Lung (tissue), 5 donors: Measurements from ENCODE around the gene SLC25A39. TPM values are rescaled to one million over a fixed set of nuclear protein-coding genes. Genes with fewer than 3 reads are reported as not detected.

ENCODE experiments used
- polyA plus RNA-seq, 2 donors: library from polyadenylated mRNA; stranded (reverse); fragments of 200-250 nt; gene quantifications; one replicate each; pipeline ENCODE4 v1.2.1, GENCODE V29; 2013
- small RNA-seq: library from RNA; depleted of rRNA; stranded (forward); fragments of <200 nt; gene quantifications from one replicate; pipeline ENCODE3, GENCODE V24; 2014; ENCODE audit warnings: low replicate concordance
- total RNA-seq, 2 donors: library from RNA; depleted of rRNA in 1 of 2; stranded (reverse); fragments of >200 nt in 1 of 2; gene quantifications; one replicate each; pipeline ENCODE4 v1.2.1, GENCODE V29; 2014 to 2021
- donor health status: Bipolar disorder and iron deficiency.
- donor health status: healthy.
- donor health status: DM: yes; HTN: yes; CAD: no.

Gene SLC25A39
- total and polyA plus RNA-seq, 4 donors = 66.4 to 134 (median 117) TPM

Small RNA genes lying within 50 kb of the gene (small RNA-seq; reads per million reads assigned to genes)
- gene RF00012 = not detected
- not detected for gene RN7SL507P
- not detected for gene RNU6-453P

Other genes starting within 250 kb of the SLC25A39 start
- gene HDAC5, start 201.2 kb downstream of the SLC25A39 start, total RNA-seq = 10 to 100 TPM; 33.8 to 77.4 TPM
- 10 to 100 TPM; 29.6 to 39.0 TPM for gene HDAC5, start 201.2 kb downstream of the SLC25A39 start, polyA plus RNA-seq
- gene HROB, start 182.9 kb downstream of the SLC25A39 start, total RNA-seq = 1 to 10 TPM in 1 of 2 donors, under 1 TPM in 1; 0.88 to 1.3 TPM
- under 1 TPM; 0.61 to 0.87 TPM for gene HROB, start 182.9 kb downstream of the SLC25A39 start, polyA plus RNA-seq
- under 1 TPM in 1 of 2 donors, not detected in 1; 0.11 TPM for gene ASB16, start 154.1 kb downstream of the SLC25A39 start, total RNA-seq
- under 1 TPM; 0.10 TPM for gene ASB16, start 154.1 kb downstream of the SLC25A39 start, polyA plus RNA-seq
- gene TMUB2, start 137.9 kb downstream of the SLC25A39 start, total RNA-seq = 10 to 100 TPM; 32.1 to 36.9 TPM
- gene TMUB2, start 137.9 kb downstream of the SLC25A39 start, polyA plus RNA-seq = 10 to 100 TPM; 37.5 to 40.2 TPM
- 10 to 100 TPM; 30.1 to 70.6 TPM for gene ATXN7L3, start 124.9 kb downstream of the SLC25A39 start, total RNA-seq
- 10 to 100 TPM; 50.4 to 50.7 TPM for gene ATXN7L3, start 124.9 kb downstream of the SLC25A39 start, polyA plus RNA-seq
- 10 to 100 TPM; 70.7 to 75.5 TPM for gene UBTF, start 105.1 kb downstream of the SLC25A39 start, total RNA-seq
- gene UBTF, start 105.1 kb downstream of the SLC25A39 start, polyA plus RNA-seq = 10 to 100 TPM; 31.9 to 33.8 TPM
- 10 to 100 TPM in 1 of 2 donors, 1 to 10 TPM in 1; 1.4 to 40.9 TPM for gene SLC4A1, start 56.7 kb downstream of the SLC25A39 start, total RNA-seq
- gene SLC4A1, start 56.7 kb downstream of the SLC25A39 start, polyA plus RNA-seq = under 1 TPM; 0.10 to 0.13 TPM
- 1 to 10 TPM in 1 of 2 donors, under 1 TPM in 1; 0.61 to 4.9 TPM for gene RUNDC3A, start 16.2 kb downstream of the SLC25A39 start, total RNA-seq
- gene RUNDC3A, start 16.2 kb downstream of the SLC25A39 start, polyA plus RNA-seq = under 1 TPM; 0.70 to 0.91 TPM
- gene GRN, start 20.5 kb upstream of the SLC25A39 start, total RNA-seq = 100 to 1,000 TPM; 300 to 753 TPM
- 100 to 1,000 TPM; 160 to 719 TPM for gene GRN, start 20.5 kb upstream of the SLC25A39 start, polyA plus RNA-seq
- 1 to 10 TPM; 1.1 to 8.0 TPM for gene FAM171A2, start 39.0 kb upstream of the SLC25A39 start, total RNA-seq
- under 1 TPM; 0.47 TPM for gene FAM171A2, start 39.0 kb upstream of the SLC25A39 start, polyA plus RNA-seq
- gene ITGA2B, start 64.8 kb upstream of the SLC25A39 start, total RNA-seq = 1 to 10 TPM; 2.1 to 9.2 TPM
- gene ITGA2B, start 64.8 kb upstream of the SLC25A39 start, polyA plus RNA-seq = 1 to 10 TPM; 1.4 to 6.3 TPM
- 10 to 100 TPM; 36.2 to 62.0 TPM for gene GPATCH8, start 178.6 kb upstream of the SLC25A39 start, total RNA-seq
- 10 to 100 TPM in 1 of 2 donors, 1 to 10 TPM in 1; 8.9 to 11.4 TPM for gene GPATCH8, start 178.6 kb upstream of the SLC25A39 start, polyA plus RNA-seq
- 10 to 100 TPM in 1 of 2 donors, 1 to 10 TPM in 1; 8.3 to 14.1 TPM for gene FZD2, start 232.7 kb upstream of the SLC25A39 start, total RNA-seq
- gene FZD2, start 232.7 kb upstream of the SLC25A39 start, polyA plus RNA-seq = 1 to 10 TPM; 3.8 to 5.5 TPM